HEK293 (cell line): ENCODE results near the gene KIF21B.

Experiments used
- KLF10 ChIP-seq: fragments of 450-650 bp; IDR thresholded peaks from 2 replicates; pipeline ENCODE4 v1.5.1; 2018; ENCODE audit warnings: missing biosample characterization, mild to moderate bottlenecking, missing genetic modification characterization
- ZBTB1 ChIP-seq: fragments of 450-650 bp; formaldehyde crosslinking; IDR thresholded peaks from 2 replicates; pipeline ENCODE4 v1.5.1; 2016; ENCODE audit warnings: missing biosample characterization, missing genetic modification characterization
- ZFP41 ChIP-seq: fragments of 450-650 bp; formaldehyde crosslinking; IDR thresholded peaks from 2 replicates; pipeline ENCODE4 v1.5.1; 2016; ENCODE audit warnings: missing biosample characterization, missing genetic modification characterization, borderline replicate concordance
- ZNF121 ChIP-seq: fragments of 450-650 bp; formaldehyde crosslinking; IDR thresholded peaks from 2 replicates; pipeline ENCODE4 v1.5.1; 2016; ENCODE audit warnings: missing biosample characterization, missing genetic modification characterization
- ZNF311 ChIP-seq: fragments of 450-650 bp; formaldehyde crosslinking; IDR thresholded peaks from 2 replicates; pipeline ENCODE4 v1.5.1; 2017; ENCODE audit warnings: missing biosample characterization, missing genetic modification characterization, borderline replicate concordance
- ZNF423 ChIP-seq: fragments of 450-650 bp; formaldehyde crosslinking; IDR thresholded peaks from 2 replicates; pipeline ENCODE4 v1.5.1; 2016; ENCODE audit warnings: missing biosample characterization, missing genetic modification characterization
- ZNF555 ChIP-seq: fragments of 450-650 bp; formaldehyde crosslinking; conservative IDR thresholded peaks from 2 replicates; pipeline ENCODE4 v1.5.1; 2017; ENCODE audit warnings: missing biosample characterization, mild to moderate bottlenecking, missing genetic modification characterization, inconsistent platforms
- TF ChIP-seq, protein P1 (sequence below): fragments of 450-650 bp; formaldehyde crosslinking; IDR thresholded peaks from 2 replicates; pipeline ENCODE4 v1.5.1; 2016; ENCODE audit warnings: missing biosample characterization, missing genetic modification characterization
- TF ChIP-seq, protein P2 (sequence below): fragments of 450-650 bp; formaldehyde crosslinking; IDR thresholded peaks from 2 replicates; pipeline ENCODE4 v1.5.1; 2016; ENCODE audit warnings: missing biosample characterization, missing genetic modification characterization

DNA sequence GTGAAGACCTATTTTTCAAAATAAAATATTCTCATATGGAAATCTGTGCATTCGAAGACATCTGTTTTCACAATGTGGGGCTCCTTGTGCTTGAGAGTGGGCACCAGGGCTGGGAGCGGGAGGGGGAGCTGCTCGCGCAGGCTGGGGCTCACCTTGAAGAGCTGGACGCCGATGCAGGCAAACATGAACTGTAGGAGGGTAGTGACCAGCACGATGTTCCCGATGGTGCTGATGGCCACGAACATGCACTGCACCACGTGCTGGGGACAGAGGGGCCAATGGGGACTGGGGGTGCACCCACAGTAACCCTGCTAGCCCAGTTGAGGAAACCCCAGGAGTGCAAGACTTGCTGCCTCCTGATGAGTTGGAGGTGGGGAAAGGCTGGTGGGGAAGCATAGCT lies 42.2 kb upstream of the KIF21B start:
- TF ChIP-seq, protein P1, sequence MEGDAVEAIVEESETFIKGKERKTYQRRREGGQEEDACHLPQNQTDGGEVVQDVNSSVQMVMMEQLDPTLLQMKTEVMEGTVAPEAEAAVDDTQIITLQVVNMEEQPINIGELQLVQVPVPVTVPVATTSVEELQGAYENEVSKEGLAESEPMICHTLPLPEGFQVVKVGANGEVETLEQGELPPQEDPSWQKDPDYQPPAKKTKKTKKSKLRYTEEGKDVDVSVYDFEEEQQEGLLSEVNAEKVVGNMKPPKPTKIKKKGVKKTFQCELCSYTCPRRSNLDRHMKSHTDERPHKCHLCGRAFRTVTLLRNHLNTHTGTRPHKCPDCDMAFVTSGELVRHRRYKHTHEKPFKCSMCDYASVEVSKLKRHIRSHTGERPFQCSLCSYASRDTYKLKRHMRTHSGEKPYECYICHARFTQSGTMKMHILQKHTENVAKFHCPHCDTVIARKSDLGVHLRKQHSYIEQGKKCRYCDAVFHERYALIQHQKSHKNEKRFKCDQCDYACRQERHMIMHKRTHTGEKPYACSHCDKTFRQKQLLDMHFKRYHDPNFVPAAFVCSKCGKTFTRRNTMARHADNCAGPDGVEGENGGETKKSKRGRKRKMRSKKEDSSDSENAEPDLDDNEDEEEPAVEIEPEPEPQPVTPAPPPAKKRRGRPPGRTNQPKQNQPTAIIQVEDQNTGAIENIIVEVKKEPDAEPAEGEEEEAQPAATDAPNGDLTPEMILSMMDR (tag by site-specific recombination): no peak
- TF ChIP-seq, protein P2, sequence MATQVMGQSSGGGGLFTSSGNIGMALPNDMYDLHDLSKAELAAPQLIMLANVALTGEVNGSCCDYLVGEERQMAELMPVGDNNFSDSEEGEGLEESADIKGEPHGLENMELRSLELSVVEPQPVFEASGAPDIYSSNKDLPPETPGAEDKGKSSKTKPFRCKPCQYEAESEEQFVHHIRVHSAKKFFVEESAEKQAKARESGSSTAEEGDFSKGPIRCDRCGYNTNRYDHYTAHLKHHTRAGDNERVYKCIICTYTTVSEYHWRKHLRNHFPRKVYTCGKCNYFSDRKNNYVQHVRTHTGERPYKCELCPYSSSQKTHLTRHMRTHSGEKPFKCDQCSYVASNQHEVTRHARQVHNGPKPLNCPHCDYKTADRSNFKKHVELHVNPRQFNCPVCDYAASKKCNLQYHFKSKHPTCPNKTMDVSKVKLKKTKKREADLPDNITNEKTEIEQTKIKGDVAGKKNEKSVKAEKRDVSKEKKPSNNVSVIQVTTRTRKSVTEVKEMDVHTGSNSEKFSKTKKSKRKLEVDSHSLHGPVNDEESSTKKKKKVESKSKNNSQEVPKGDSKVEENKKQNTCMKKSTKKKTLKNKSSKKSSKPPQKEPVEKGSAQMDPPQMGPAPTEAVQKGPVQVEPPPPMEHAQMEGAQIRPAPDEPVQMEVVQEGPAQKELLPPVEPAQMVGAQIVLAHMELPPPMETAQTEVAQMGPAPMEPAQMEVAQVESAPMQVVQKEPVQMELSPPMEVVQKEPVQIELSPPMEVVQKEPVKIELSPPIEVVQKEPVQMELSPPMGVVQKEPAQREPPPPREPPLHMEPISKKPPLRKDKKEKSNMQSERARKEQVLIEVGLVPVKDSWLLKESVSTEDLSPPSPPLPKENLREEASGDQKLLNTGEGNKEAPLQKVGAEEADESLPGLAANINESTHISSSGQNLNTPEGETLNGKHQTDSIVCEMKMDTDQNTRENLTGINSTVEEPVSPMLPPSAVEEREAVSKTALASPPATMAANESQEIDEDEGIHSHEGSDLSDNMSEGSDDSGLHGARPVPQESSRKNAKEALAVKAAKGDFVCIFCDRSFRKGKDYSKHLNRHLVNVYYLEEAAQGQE (tag by site-specific recombination): no peak
- TF ChIP-seq ZNF555 (tag by site-specific recombination) (no peak), ZNF311 (tag by site-specific recombination) (no peak), ZNF423 (tag by site-specific recombination) (no peak), ZBTB1 (tag by site-specific recombination) (no peak), ZFP41 (no peak), KLF10 (tag by site-specific recombination) (no peak), ZNF121 (tag by site-specific recombination) (no peak)
